HEK293 (cell line): Measurements from ENCODE around the gene SRRM2.

Source experiments
- CTCF ChIA-PET: fragments of 350-600 bp; formaldehyde crosslinking; extraction: SDS; loops from one replicate; lab custom pipeline; 2021; ENCODE audit warnings: antibody characterized with exemption; lab: Yijun Ruan, JAX
- POLR2A ChIA-PET: fragments of 300-600 bp; formaldehyde crosslinking; extraction: SDS; loops from one replicate; lab custom pipeline; 2020; ENCODE audit warnings: antibody characterized with exemption, inconsistent platforms; lab: Yijun Ruan, JAX
- H3K27ac ChIP-seq: fragments of 200-500 bp; sonication (Bioruptor generic); 2 replicates; pipeline ENCODE4 v1.5.1; 2014; ENCODE audit warnings: low read depth, low read length, control low read depth, inconsistent platforms; ENCODE audit errors: extremely low read depth
- H3K36me3 ChIP-seq, 2 experiments: fragments of 200-500 bp in 1 of 2; sonication (Bioruptor generic) in 1 of 2; 1 replicate in 1 of 2; 2 replicates in 1 of 2; pipeline ENCODE4 v1.5.1; 2014 to 2017; ENCODE audit warnings: inconsistent platforms in 2 of 2, low read length in 2 of 2; ENCODE audit not compliant: control insufficient read depth in 2 of 2, insufficient read depth in 1 of 2
- H3K4me1 ChIP-seq: fragments of 200-500 bp; sonication (Bioruptor generic); 2 replicates; pipeline ENCODE4 v1.5.1; 2014; ENCODE audit warnings: mild to moderate bottlenecking, low read length, inconsistent platforms; ENCODE audit not compliant: control insufficient read depth, insufficient read depth
- H3K4me3 ChIP-seq: 2 replicates; pipeline ENCODE4 v1.5.1; 2011; ENCODE audit warnings: low read depth, mild to moderate bottlenecking, control low read depth, low read length, moderate library complexity
- H3K9me3 ChIP-seq: fragments of 200-500 bp; sonication (Bioruptor generic); 2 replicates; pipeline ENCODE4 v1.5.1; 2014; ENCODE audit warnings: low read depth, low read length, inconsistent platforms; ENCODE audit not compliant: control insufficient read depth, insufficient read depth
- AEBP2 ChIP-seq: fragments of 450-650 bp; formaldehyde crosslinking; IDR thresholded peaks from 2 replicates; pipeline ENCODE4 v1.5.1; 2016; ENCODE audit warnings: missing biosample characterization, missing genetic modification characterization, borderline replicate concordance
- BCL11A ChIP-seq: fragments of 450-650 bp; formaldehyde crosslinking; IDR thresholded peaks from 2 replicates; pipeline ENCODE4 v1.5.1; 2016; ENCODE audit warnings: low read depth, missing biosample characterization, missing genetic modification characterization
- BCL6B ChIP-seq: fragments of 450-650 bp; formaldehyde crosslinking; IDR thresholded peaks from 2 replicates; pipeline ENCODE4 v1.5.1; 2017; ENCODE audit warnings: missing biosample characterization, missing genetic modification characterization
- GFI1B ChIP-seq: fragments of 450-650 bp; formaldehyde crosslinking; IDR thresholded peaks from 2 replicates; pipeline ENCODE4 v1.5.1; 2016; ENCODE audit warnings: missing biosample characterization, missing genetic modification characterization
- GLIS1 ChIP-seq: fragments of 450-650 bp; formaldehyde crosslinking; IDR thresholded peaks from 2 replicates; pipeline ENCODE4 v1.5.1; 2016; ENCODE audit warnings: missing biosample characterization, missing genetic modification characterization
- KLF17 ChIP-seq: fragments of 450-650 bp; formaldehyde crosslinking; IDR thresholded peaks from 2 replicates; pipeline ENCODE4 v1.5.1; 2016; ENCODE audit warnings: missing biosample characterization, missing genetic modification characterization
- KLF8 ChIP-seq: fragments of 450-650 bp; formaldehyde crosslinking; IDR thresholded peaks from 2 replicates; pipeline ENCODE4 v1.5.1; 2016; ENCODE audit warnings: missing biosample characterization, missing genetic modification characterization
- OSR2 ChIP-seq: fragments of 450-650 bp; formaldehyde crosslinking; IDR thresholded peaks from 2 replicates; pipeline ENCODE4 v1.5.1; 2016; ENCODE audit warnings: missing biosample characterization, missing genetic modification characterization
- OVOL3 ChIP-seq: fragments of 450-650 bp; formaldehyde crosslinking; IDR thresholded peaks from 2 replicates; pipeline ENCODE4 v1.5.1; 2016; ENCODE audit warnings: missing biosample characterization, missing genetic modification characterization
- TRIM28 ChIP-seq: IDR thresholded peaks from 2 replicates; pipeline ENCODE4 v1.6.1; 2011; ENCODE audit warnings: low read length, control low read depth, borderline replicate concordance
- ZBTB26 ChIP-seq: fragments of 450-650 bp; formaldehyde crosslinking; optimal IDR thresholded peaks from 2 replicates; pipeline ENCODE3; 2016; ENCODE audit warnings: missing biosample characterization, mild to moderate bottlenecking, missing genetic modification characterization
- ZEB2 ChIP-seq: fragments of 450-650 bp; formaldehyde crosslinking; IDR thresholded peaks from 2 replicates; pipeline ENCODE4 v1.5.1; 2016; ENCODE audit warnings: missing biosample characterization, missing genetic modification characterization
- ZFHX2 ChIP-seq: fragments of 450-650 bp; formaldehyde crosslinking; conservative IDR thresholded peaks from 2 replicates; pipeline ENCODE4 v1.5.1; 2016; ENCODE audit warnings: missing biosample characterization, missing genetic modification characterization
- ZFP3 ChIP-seq: fragments of 450-650 bp; formaldehyde crosslinking; IDR thresholded peaks from 2 replicates; pipeline ENCODE4 v1.5.1; 2016; ENCODE audit warnings: low read depth, missing biosample characterization, missing genetic modification characterization
- ZNF16 ChIP-seq: fragments of 450-650 bp; formaldehyde crosslinking; IDR thresholded peaks from 2 replicates; pipeline ENCODE4 v1.5.1; 2016; ENCODE audit warnings: low read depth, missing biosample characterization, missing genetic modification characterization
- ZNF174 ChIP-seq: fragments of 450-650 bp; formaldehyde crosslinking; IDR thresholded peaks from 2 replicates; pipeline ENCODE4 v1.5.0; 2017; ENCODE audit warnings: missing biosample characterization, mild to moderate bottlenecking, missing genetic modification characterization
- ZNF184 ChIP-seq: fragments of 450-650 bp; IDR thresholded peaks from 2 replicates; pipeline ENCODE4 v1.5.1; 2018; ENCODE audit warnings: missing biosample characterization, mild to moderate bottlenecking, missing genetic modification characterization
- ZNF19 ChIP-seq: fragments of 450-650 bp; formaldehyde crosslinking; IDR thresholded peaks from 2 replicates; pipeline ENCODE4; 2016; ENCODE audit warnings: missing biosample characterization, missing genetic modification characterization, low read depth
- ZNF324 ChIP-seq: fragments of 450-650 bp; formaldehyde crosslinking; IDR thresholded peaks from 2 replicates; pipeline ENCODE4 v1.5.1; 2016; ENCODE audit warnings: missing biosample characterization, missing genetic modification characterization
- ZNF335 ChIP-seq: fragments of 450-650 bp; formaldehyde crosslinking; conservative IDR thresholded peaks from 2 replicates; pipeline ENCODE4 v1.5.1; 2016; ENCODE audit warnings: missing biosample characterization, missing genetic modification characterization
- ZNF366 ChIP-seq: fragments of 450-650 bp; formaldehyde crosslinking; conservative IDR thresholded peaks from 2 replicates; pipeline ENCODE4 v1.5.1; 2016; ENCODE audit warnings: missing biosample characterization, missing genetic modification characterization
- ZNF433 ChIP-seq: fragments of 450-650 bp; formaldehyde crosslinking; IDR thresholded peaks from 2 replicates; pipeline ENCODE4 v1.5.1; 2016; ENCODE audit warnings: missing biosample characterization, missing genetic modification characterization, low read depth
- ZNF571 ChIP-seq: fragments of 450-650 bp; formaldehyde crosslinking; IDR thresholded peaks from 2 replicates; pipeline ENCODE4 v1.5.0; 2017; ENCODE audit warnings: missing biosample characterization, missing genetic modification characterization
- ZNF585B ChIP-seq: fragments of 450-650 bp; formaldehyde crosslinking; IDR thresholded peaks from 2 replicates; pipeline ENCODE4 v1.5.1; 2016; ENCODE audit warnings: missing biosample characterization, missing genetic modification characterization
- ZNF623 ChIP-seq: fragments of 450-650 bp; formaldehyde crosslinking; IDR thresholded peaks from 2 replicates; pipeline ENCODE4 v1.5.1; 2016; ENCODE audit warnings: missing biosample characterization, missing genetic modification characterization
- ZNF692 ChIP-seq: fragments of 450-650 bp; formaldehyde crosslinking; IDR thresholded peaks from 2 replicates; pipeline ENCODE4 v1.5.1; 2016; ENCODE audit warnings: missing biosample characterization, missing genetic modification characterization
- TF ChIP-seq, protein P1 (sequence below): fragments of 450-650 bp; formaldehyde crosslinking; IDR thresholded peaks from 2 replicates; pipeline ENCODE4 v1.5.1; 2016; ENCODE audit warnings: missing biosample characterization, missing genetic modification characterization

The SRRM2 gene

GRCh38 chr16:2795395-2796143, 43.1 kb downstream of the SRRM2 start (continued):
- TF ChIP-seq, protein P1, sequence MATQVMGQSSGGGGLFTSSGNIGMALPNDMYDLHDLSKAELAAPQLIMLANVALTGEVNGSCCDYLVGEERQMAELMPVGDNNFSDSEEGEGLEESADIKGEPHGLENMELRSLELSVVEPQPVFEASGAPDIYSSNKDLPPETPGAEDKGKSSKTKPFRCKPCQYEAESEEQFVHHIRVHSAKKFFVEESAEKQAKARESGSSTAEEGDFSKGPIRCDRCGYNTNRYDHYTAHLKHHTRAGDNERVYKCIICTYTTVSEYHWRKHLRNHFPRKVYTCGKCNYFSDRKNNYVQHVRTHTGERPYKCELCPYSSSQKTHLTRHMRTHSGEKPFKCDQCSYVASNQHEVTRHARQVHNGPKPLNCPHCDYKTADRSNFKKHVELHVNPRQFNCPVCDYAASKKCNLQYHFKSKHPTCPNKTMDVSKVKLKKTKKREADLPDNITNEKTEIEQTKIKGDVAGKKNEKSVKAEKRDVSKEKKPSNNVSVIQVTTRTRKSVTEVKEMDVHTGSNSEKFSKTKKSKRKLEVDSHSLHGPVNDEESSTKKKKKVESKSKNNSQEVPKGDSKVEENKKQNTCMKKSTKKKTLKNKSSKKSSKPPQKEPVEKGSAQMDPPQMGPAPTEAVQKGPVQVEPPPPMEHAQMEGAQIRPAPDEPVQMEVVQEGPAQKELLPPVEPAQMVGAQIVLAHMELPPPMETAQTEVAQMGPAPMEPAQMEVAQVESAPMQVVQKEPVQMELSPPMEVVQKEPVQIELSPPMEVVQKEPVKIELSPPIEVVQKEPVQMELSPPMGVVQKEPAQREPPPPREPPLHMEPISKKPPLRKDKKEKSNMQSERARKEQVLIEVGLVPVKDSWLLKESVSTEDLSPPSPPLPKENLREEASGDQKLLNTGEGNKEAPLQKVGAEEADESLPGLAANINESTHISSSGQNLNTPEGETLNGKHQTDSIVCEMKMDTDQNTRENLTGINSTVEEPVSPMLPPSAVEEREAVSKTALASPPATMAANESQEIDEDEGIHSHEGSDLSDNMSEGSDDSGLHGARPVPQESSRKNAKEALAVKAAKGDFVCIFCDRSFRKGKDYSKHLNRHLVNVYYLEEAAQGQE (tag by site-specific recombination) = no peak
- TF ChIP-seq TRIM28 (peak; percentile 29; the same call in 1 of the 2 replicates), KLF17 (tag by site-specific recombination) (peak; percentile 97), ZNF571 (tag by site-specific recombination) (no peak), KLF8 (tag by site-specific recombination) (peak; percentile 59; the same call in 1 of the 2 replicates), ZNF324 (0 out of 2 replicates have a peak, but pooled peaks have one; percentile 16), OSR2 (peak; percentile 74), ZEB2 (tag by site-specific recombination) (0 out of 2 replicates have a peak, but pooled peaks have one; percentile 22), ZNF335 (tag by site-specific recombination) (peak; percentile 39), ZNF366 (tag by site-specific recombination) (peak; percentile 83), GLIS1 (tag by site-specific recombination) (peak; percentile 91), BCL11A (tag by site-specific recombination) (no peak), ZNF692 (tag by site-specific recombination) (0 out of 2 replicates have a peak, but pooled peaks have one; percentile 15), ZBTB26 (tag by site-specific recombination) (no peak)

GRCh38 chr16:2798723-2799204, 46.3 kb downstream of the SRRM2 start:
- peaks cover 11% of the 10 kb centered on the region for H3K4me1 ChIP-seq
- CTCF ChIA-PET = interaction anchor here (0.9 kb wide), 1 partner anchor 123 kb away, joined by 4 read pairs; no protein-coding TSS in a partner anchor
- POLR2A ChIA-PET = interaction anchor here (0.6 kb wide), 1 partner anchor 9 kb away, joined by 4 read pairs; no protein-coding TSS in a partner anchor
- H3K9me3 ChIP-seq = no peaks in the 10 kb centered on the region
- H3K4me3 ChIP-seq = no peak overlapping the region
- no peak overlapping the region for H3K27ac ChIP-seq
- H3K36me3 ChIP-seq = no peaks in the 10 kb centered on the region
- TF ChIP-seq ZNF585B (tag by site-specific recombination) (no peak), ZNF184 (tag by site-specific recombination) (no peak), ZEB2 (tag by site-specific recombination) (no peak), ZNF174 (tag by site-specific recombination) (no peak), ZNF623 (tag by site-specific recombination) (no peak), GFI1B (no peak), AEBP2 (tag by site-specific recombination) (no peak), ZNF16 (tag by site-specific recombination) (no peak), ZNF19 (tag by site-specific recombination) (no peak), OVOL3 (no peak), ZFHX2 (tag by site-specific recombination) (no peak), ZFP3 (tag by site-specific recombination) (no peak), ZNF433 (no peak), BCL6B (tag by site-specific recombination) (no peak)
